Ishikawa (cell line): Measurements from ENCODE around the gene KDF1.
A peak's percentile ranks its signal among the peaks of the same experiment; 100 is the strongest.

Source experiments
- CEBPB ChIP-seq: IDR thresholded peaks from 2 replicates; pipeline ENCODE4 v1.6.1; 2012
- CREB1 ChIP-seq: IDR thresholded peaks from 2 replicates; pipeline ENCODE4 v1.6.1; 2012; ENCODE audit warnings: low read depth
- EGR1 ChIP-seq: IDR thresholded peaks from 2 replicates; pipeline ENCODE4 v1.6.1; 2012
- EP300 ChIP-seq: IDR thresholded peaks from 2 replicates; pipeline ENCODE4 v1.6.1; 2012; ENCODE audit warnings: borderline replicate concordance
- FOXM1 ChIP-seq: IDR thresholded peaks from 2 replicates; pipeline ENCODE4 v1.6.1; 2012; ENCODE audit warnings: low read depth, borderline replicate concordance
- NFIC ChIP-seq: IDR thresholded peaks from 2 replicates; pipeline ENCODE4 v1.6.1; 2012
- RAD21 ChIP-seq: IDR thresholded peaks from 2 replicates; pipeline ENCODE4 v1.6.1; 2012; ENCODE audit warnings: low read depth
- REST ChIP-seq: IDR thresholded peaks from 2 replicates; pipeline ENCODE4 v1.6.1; 2012; ENCODE audit warnings: low read depth, mild to moderate bottlenecking
- TAF1 ChIP-seq: IDR thresholded peaks from 2 replicates; pipeline ENCODE4 v1.6.1; 2012; ENCODE audit warnings: low read depth, mild to moderate bottlenecking
- TCF12 ChIP-seq: IDR thresholded peaks from 2 replicates; pipeline ENCODE4 v1.6.1; 2012; ENCODE audit warnings: low read depth
- TEAD4 ChIP-seq: IDR thresholded peaks from 2 replicates; pipeline ENCODE4 v1.6.1; 2012
- YY1 ChIP-seq: IDR thresholded peaks from 2 replicates; pipeline ENCODE4 v1.6.1; 2012; ENCODE audit warnings: low read depth
- ZBTB7A ChIP-seq: IDR thresholded peaks from 2 replicates; pipeline ENCODE4 v1.6.1; 2012; ENCODE audit warnings: low read depth
- TF ChIP-seq, protein P1 (sequence below): IDR thresholded peaks from 2 replicates; pipeline ENCODE4 v1.6.1; 2012
- TF ChIP-seq, protein P2 (sequence below): IDR thresholded peaks from 2 replicates; pipeline ENCODE4 v1.6.1; 2012

The KDF1 gene

DNA sequence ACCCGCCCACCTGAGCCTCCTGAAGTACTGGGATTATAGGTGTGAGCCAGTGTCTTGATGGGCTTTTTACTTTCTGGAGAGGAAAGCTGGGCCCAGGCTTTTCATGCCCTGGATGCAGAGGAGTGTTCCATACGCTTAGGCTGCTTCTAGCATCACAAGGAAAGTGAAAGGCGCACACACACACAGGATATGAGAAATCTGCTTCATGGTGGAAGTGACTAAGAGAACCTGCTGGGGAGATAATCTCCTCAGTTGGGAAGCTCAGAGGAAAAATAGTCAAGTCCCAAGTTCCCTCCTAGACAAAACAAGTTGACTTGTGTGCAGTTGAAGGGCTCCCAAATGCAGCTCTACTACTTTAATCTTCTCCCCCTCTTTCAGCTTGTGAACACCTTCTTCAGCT lies 36.6 kb downstream of the KDF1 start:
- TF ChIP-seq NFIC (no peak), YY1 (no peak), EGR1 (no peak), CEBPB (no peak), TCF12 (no peak), TAF1 (no peak), ZBTB7A (no peak), FOXM1 (no peak), RAD21 (no peak), REST (no peak), EP300 (no peak), TEAD4 (no peak), CREB1 (no peak)
- TF ChIP-seq, protein P1, sequence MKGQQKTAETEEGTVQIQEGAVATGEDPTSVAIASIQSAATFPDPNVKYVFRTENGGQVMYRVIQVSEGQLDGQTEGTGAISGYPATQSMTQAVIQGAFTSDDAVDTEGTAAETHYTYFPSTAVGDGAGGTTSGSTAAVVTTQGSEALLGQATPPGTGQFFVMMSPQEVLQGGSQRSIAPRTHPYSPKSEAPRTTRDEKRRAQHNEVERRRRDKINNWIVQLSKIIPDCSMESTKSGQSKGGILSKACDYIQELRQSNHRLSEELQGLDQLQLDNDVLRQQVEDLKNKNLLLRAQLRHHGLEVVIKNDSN = no peak
- TF ChIP-seq, protein P2, sequence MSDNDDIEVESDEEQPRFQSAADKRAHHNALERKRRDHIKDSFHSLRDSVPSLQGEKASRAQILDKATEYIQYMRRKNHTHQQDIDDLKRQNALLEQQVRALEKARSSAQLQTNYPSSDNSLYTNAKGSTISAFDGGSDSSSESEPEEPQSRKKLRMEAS = no peak

DNA sequence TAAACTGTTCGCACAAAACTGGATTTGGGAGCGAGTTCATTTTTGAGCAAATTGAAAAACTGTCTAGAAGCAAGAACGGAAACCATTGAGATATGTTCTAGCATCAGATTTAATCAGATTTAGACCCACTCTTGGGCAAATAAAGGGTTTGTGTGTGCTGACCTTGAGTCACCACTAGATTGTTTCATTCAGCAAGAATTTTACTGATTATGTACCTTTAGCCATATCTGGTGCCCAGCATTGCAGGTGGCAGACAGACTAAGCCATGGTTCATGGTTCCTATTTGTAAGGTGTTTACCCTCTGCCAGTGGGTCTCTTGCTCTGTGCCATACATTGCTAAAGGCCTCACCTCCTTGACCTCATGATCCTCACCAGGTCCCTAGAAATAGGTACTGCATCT lies 37.4 kb downstream of the KDF1 start:
- TF ChIP-seq TAF1 (no peak), NFIC (no peak), EP300 (no peak), ZBTB7A (no peak), CREB1 (no peak), CEBPB (no peak), TCF12 (no peak), REST (no peak), RAD21 (no peak), YY1 (no peak)
- TF ChIP-seq, protein P1 = no peak

DNA sequence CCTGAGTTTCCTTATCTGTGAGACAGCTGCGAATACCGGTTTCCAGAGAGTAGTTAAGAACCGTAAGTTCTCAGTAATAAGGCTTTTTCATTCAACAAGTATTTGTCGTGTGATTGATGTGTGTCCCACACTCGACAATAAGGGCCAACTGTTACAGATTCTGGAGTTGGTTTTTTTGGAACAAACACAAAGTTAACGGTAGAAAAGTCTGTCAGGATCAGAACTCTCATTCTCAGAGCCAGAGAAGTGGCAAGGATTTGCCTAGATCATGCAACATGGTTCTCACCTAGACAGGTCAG lies 37.9 kb downstream of the KDF1 start:
- TF ChIP-seq NFIC (no peak), TAF1 (no peak), YY1 (no peak), TEAD4 (no peak), EP300 (no peak), CEBPB (no peak), ZBTB7A (no peak), REST (no peak), RAD21 (no peak), FOXM1 (no peak), TCF12 (no peak)
- TF ChIP-seq, protein P1 = no peak
- TF ChIP-seq, protein P2 = no peak

DNA sequence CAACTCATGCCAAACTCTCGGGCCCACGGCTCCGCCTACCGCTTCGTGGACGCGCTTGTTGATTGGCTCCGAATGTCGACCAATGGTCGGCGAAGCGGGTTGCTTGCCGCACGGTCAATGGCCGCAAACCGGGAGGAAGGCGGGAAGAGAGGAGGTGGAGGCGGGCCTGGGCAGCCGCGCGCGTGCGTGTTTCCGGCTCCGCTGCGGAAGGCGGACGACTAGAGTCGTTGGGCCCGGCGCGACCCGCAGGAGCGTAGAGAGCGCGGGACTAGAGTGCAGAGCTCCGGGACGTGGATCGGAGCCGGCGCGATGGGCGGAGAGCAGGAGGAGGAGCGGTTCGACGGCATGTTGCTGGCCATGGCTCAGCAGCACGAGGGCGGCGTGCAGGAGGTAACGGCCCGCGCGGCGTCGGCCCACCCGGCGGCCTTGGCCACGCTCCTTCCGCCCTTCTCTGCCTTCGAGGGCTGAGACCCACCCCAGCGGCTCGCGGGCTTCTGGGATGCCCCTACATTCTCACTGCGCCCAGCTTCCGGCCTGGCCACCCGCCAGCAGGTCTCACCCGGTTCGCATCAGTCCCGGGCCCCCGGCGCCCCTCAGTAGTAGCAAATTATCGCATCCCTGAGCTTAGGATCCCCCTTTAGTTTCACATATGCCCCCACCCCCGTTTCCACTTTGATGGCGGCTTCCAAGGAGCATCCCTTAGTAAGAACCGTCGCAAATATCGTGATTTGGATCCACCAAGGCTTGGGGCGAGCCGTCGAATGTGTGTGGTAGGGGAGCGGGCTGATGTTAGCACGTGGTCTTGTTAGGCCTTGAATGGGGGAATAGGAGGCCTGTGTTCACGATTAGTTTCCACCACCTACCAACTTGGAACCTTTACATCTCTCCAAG lies 38.5 kb downstream of the KDF1 start, which contains the start of gene NUDC:
NUDC (plus strand) TSS at position 204 of the 891 bp plus-strand sequence; CDS start at position 310, 106 bp downstream.
- TF ChIP-seq, protein P2 = peak; percentile 92
- TF ChIP-seq EGR1 (no peak; the same call in 1 of the 2 replicates), REST (no peak), TCF12 (no peak; the same call in 1 of the 2 replicates), RAD21 (no peak), CREB1 (peak; percentile 69; the same call in 1 of the 2 replicates), FOXM1 (no peak; the same call in 1 of the 2 replicates), CEBPB (no peak), EP300 (0 out of 2 replicates have a peak, but pooled peaks have one; percentile 9), TEAD4 (no peak), NFIC (peak; percentile 33; the same call in 1 of the 2 replicates), TAF1 (peak; percentile 82), ZBTB7A (peak; percentile 27; the same call in 1 of the 2 replicates), YY1 (peak; percentile 42; the same call in 1 of the 2 replicates)
- TF ChIP-seq, protein P1 = peak; percentile 5; the same call in 1 of the 2 replicates
